GM12878 (cell line): ENCODE data around the gene ENPP6. TPM values are rescaled to one million over a fixed set of nuclear protein-coding genes. Genes with fewer than 3 reads are reported as not detected.

Experiments used
- ATAC-seq: fragments of 200-7000 bp; cut with Tn5 transposase; 3 replicates; pipeline ENCODE4 v1.9.1; 2020; ENCODE audit warnings: mild to moderate bottlenecking, moderate library complexity
- BruUV-seq: library from RNA; stranded (reverse); fragments of 400-500 nt; replicated peaks from 2 replicates; lab custom pipeline; 2021; lab: Mats Ljungman, UMichigan
- CTCF ChIA-PET: fragments of 300-600 bp; sonication (Branson Sonifier 250); formaldehyde crosslinking; extraction: SDS; loops from one replicate; lab custom pipeline; 2021; ENCODE audit warnings: inconsistent platforms; lab: Yijun Ruan, JAX
- POLR2A ChIA-PET: fragments of 350-600 bp; formaldehyde crosslinking; extraction: SDS; loops from one replicate; lab custom pipeline; 2021; ENCODE audit warnings: inconsistent platforms; lab: Charles Lee
- RAD21 ChIA-PET: fragments of 300-600 bp; sonication (Branson Sonifier 250); formaldehyde crosslinking; loops from one replicate; lab custom pipeline; 2023; ENCODE audit warnings: antibody characterized with exemption; ENCODE audit not compliant: unreplicated experiment; lab: Charles Lee
- SMC1A ChIA-PET: fragments of 300-600 bp; sonication (Branson Sonifier 250); formaldehyde crosslinking; loops from one replicate; lab custom pipeline; 2023; ENCODE audit not compliant: unreplicated experiment, uncharacterized antibody; lab: Charles Lee
- DNase-seq: peaks from one replicate; pipeline ENCODE4 v3.0.0-alpha.2; 2011; ENCODE audit warnings: low read depth, low spot score
- FAIRE-seq: peaks from 3 replicates; lab custom pipeline; 2011; peaks lifted over from hg19 to GRCh38; lab: Jason Lieb, UNC
- H2AFZ ChIP-seq: 2 replicates; pipeline ENCODE4 v1.6.0; 2011; ENCODE audit warnings: low read depth, low read length, control low read depth; ENCODE audit not compliant: control insufficient read depth
- H3K27ac ChIP-seq: 2 replicates; pipeline ENCODE4 v1.5.1; 2011; ENCODE audit warnings: control low read depth; ENCODE audit not compliant: control insufficient read depth, insufficient read depth
- H3K27me3 ChIP-seq, 2 experiments: replicated peaks in 1 of 2; 2 replicates each; pipeline versions ENCODE4 v1.6.0 to v1.6.1; 2011; ENCODE audit warnings: low read length in 1 of 2; ENCODE audit not compliant: control insufficient read depth in 2 of 2, insufficient read depth in 2 of 2
- H3K36me3 ChIP-seq, 2 experiments: 2 replicates each; pipeline ENCODE4 v1.5.1; 2011; ENCODE audit warnings: low read length in 1 of 2; ENCODE audit not compliant: control insufficient read depth in 2 of 2, insufficient read depth in 2 of 2
- H3K4me1 ChIP-seq: 2 replicates; pipeline ENCODE4 v1.6.1; 2011; ENCODE audit warnings: mild to moderate bottlenecking, low read length, moderate library complexity, mixed read lengths; ENCODE audit not compliant: control insufficient read depth, insufficient read depth
- H3K4me2 ChIP-seq: 2 replicates; pipeline ENCODE4 v1.6.0; 2011; ENCODE audit warnings: control low read depth; ENCODE audit not compliant: control insufficient read depth, insufficient read depth
- H3K4me3 ChIP-seq: fragments of 200-600 bp; sonication (generic); 2 replicates; pipeline ENCODE4 v1.5.1; 2016
- H3K79me2 ChIP-seq: 2 replicates; pipeline ENCODE4 v1.6.0; 2011; ENCODE audit warnings: low read length; ENCODE audit not compliant: control insufficient read depth, insufficient read depth
- H3K9ac ChIP-seq: 2 replicates; pipeline ENCODE4 v1.8.0; 2011; ENCODE audit warnings: low read length, control low read depth, mixed read lengths; ENCODE audit not compliant: control insufficient read depth, insufficient read depth
- H3K9me3 ChIP-seq: replicated peaks from 3 replicates; pipeline ENCODE4 v1.5.1; 2011; ENCODE audit warnings: mild to moderate bottlenecking, low read length; ENCODE audit not compliant: control insufficient read depth, insufficient read depth
- H4K20me1 ChIP-seq: 2 replicates; pipeline ENCODE4 v1.6.0; 2011; ENCODE audit not compliant: control insufficient read depth, insufficient read depth
- CHD2 ChIP-seq: IDR thresholded peaks from 2 replicates; pipeline ENCODE4 v1.6.1; 2011; ENCODE audit warnings: low read depth, low read length, improper control_type of control experiment, borderline replicate concordance
- CREM ChIP-seq: IDR thresholded peaks from 2 replicates; pipeline ENCODE4 v1.6.1; 2014; ENCODE audit warnings: antibody characterized with exemption, low read depth
- E2F8 ChIP-seq: fragments of 450-650 bp; IDR thresholded peaks from 2 replicates; pipeline ENCODE4 v1.6.1; 2018; ENCODE audit warnings: mild to moderate bottlenecking, low read depth, moderate library complexity; ENCODE audit not compliant: partially characterized antibody
- EP300 ChIP-seq, 2 experiments: fragments of 150-350 bp in 1 of 2; IDR thresholded peaks; 2 replicates each; pipeline ENCODE4 v1.6.1; 2011 to 2012; ENCODE audit warnings: low read depth in 2 of 2, low read length in 2 of 2, borderline replicate concordance in 1 of 2, improper control_type of control experiment in 1 of 2, inconsistent platforms in 1 of 2; ENCODE audit not compliant: control insufficient read depth in 1 of 2
- HCFC1 ChIP-seq: fragments of 150-350 bp; IDR thresholded peaks from 2 replicates; pipeline ENCODE4 v1.6.1; 2014; ENCODE audit warnings: low read length
- JUNB ChIP-seq: IDR thresholded peaks from 2 replicates; pipeline ENCODE4 v1.6.1; 2016; ENCODE audit warnings: antibody characterized with exemption, mild to moderate bottlenecking
- MTA3 ChIP-seq: IDR thresholded peaks from 2 replicates; pipeline ENCODE4 v1.6.1; 2012; ENCODE audit warnings: low read length, inconsistent platforms, borderline replicate concordance
- NFIC ChIP-seq: IDR thresholded peaks from 2 replicates; pipeline ENCODE4 v1.6.1; 2012; ENCODE audit warnings: low read depth, mild to moderate bottlenecking, inconsistent platforms, low read length, moderate library complexity
- NFXL1 ChIP-seq: fragments of 450-650 bp; IDR thresholded peaks from 2 replicates; pipeline ENCODE4 v1.6.1; 2017; ENCODE audit warnings: antibody characterized with exemption, mild to moderate bottlenecking, borderline replicate concordance
- NFYB ChIP-seq: IDR thresholded peaks from 2 replicates; pipeline ENCODE4 v1.6.1; 2011; ENCODE audit warnings: low read depth, mild to moderate bottlenecking, low read length, improper control_type of control experiment, moderate library complexity; ENCODE audit not compliant: insufficient read depth
- NR2F1 ChIP-seq: fragments of 450-650 bp; conservative IDR thresholded peaks from 2 replicates; pipeline ENCODE4 v1.6.1; 2017; ENCODE audit warnings: mild to moderate bottlenecking
- POLR2AphosphoS5 ChIP-seq: IDR thresholded peaks from 2 replicates; pipeline ENCODE4 v1.6.1; 2011; ENCODE audit warnings: mild to moderate bottlenecking, low read length, inconsistent platforms
- RUNX3 ChIP-seq: IDR thresholded peaks from 2 replicates; pipeline ENCODE4 v1.6.1; 2012; ENCODE audit warnings: low read length, inconsistent platforms
- SIX5 ChIP-seq: IDR thresholded peaks from 2 replicates; pipeline ENCODE4 v1.6.1; 2011; ENCODE audit warnings: mild to moderate bottlenecking, low read depth, low read length, moderate library complexity; ENCODE audit not compliant: severe bottlenecking
- SKIL ChIP-seq: fragments of 450-650 bp; IDR thresholded peaks from 2 replicates; pipeline ENCODE4 v1.6.1; 2017; ENCODE audit warnings: mild to moderate bottlenecking, low read depth, inconsistent platforms; ENCODE audit not compliant: poor library complexity, severe bottlenecking
- SPI1 ChIP-seq: IDR thresholded peaks from 2 replicates; pipeline ENCODE4 v1.6.1; 2011; ENCODE audit warnings: low read depth, mild to moderate bottlenecking, low read length, moderate library complexity, borderline replicate concordance; ENCODE audit not compliant: insufficient read depth
- SREBF2 ChIP-seq: IDR thresholded peaks from 2 replicates; pipeline ENCODE4 v1.6.1; 2012; ENCODE audit warnings: mild to moderate bottlenecking, low read length
- SUPT20H ChIP-seq: IDR thresholded peaks from 2 replicates; pipeline ENCODE4 v1.6.1; 2011; ENCODE audit warnings: low read depth, mild to moderate bottlenecking, low read length, moderate library complexity, borderline replicate concordance; ENCODE audit not compliant: control insufficient read depth
- TAF1 ChIP-seq: IDR thresholded peaks from 2 replicates; pipeline ENCODE4 v1.6.1; 2011; ENCODE audit warnings: mild to moderate bottlenecking, low read depth, low read length, borderline replicate concordance
- WGBS: methylation state at CpG from one replicate; pipeline ENCODE4 v1.1.6; 2016; ENCODE audit warnings: low lambda C conversion rate; ENCODE audit not compliant: insufficient replicate concordance, insufficient coverage; ENCODE audit errors: missing lambda C conversion rate; 5-methylcytosine and 5-hydroxymethylcytosine counted together
- in situ Hi-C: fragments of 300-500 bp; cut with MboI; formaldehyde crosslinking; loops from 9 replicates; pipeline ENCODE4 v1.14.3; 2018; ENCODE audit warnings: mixed read lengths
- intact Hi-C: fragments of 100-400 bp; cut with micrococcal nuclease; formaldehyde crosslinking; loops from one replicate; pipeline ENCODE4 v1.14.2; 2022; ENCODE audit not compliant: unreplicated experiment
- polyA plus RNA-seq, 11 experiments: library from polyadenylated mRNA; depleted of rRNA in 4 of 11; unstranded in 6 of 11; stranded (reverse) in 5 of 11; fragments of >200 nt; fragmentation: Nextera tagmentation in 4 of 11; fragmentation: Illumina TruSeq in 1 of 11; extraction: Ambion mirVana in 4 of 11; extraction: Trizol in 1 of 11; gene quantifications; 1 replicate in 1 of 11; 2 replicates in 10 of 11; pipeline versions ENCODE4 v1.2.1 to v1.2.3, GENCODE V29; 2011 to 2016; ENCODE audit warnings: inconsistent platforms in 2 of 11, missing spikeins in 2 of 11, low read depth in 1 of 11
- total RNA-seq, 4 experiments: library from RNA; depleted of rRNA in 3 of 4; stranded (reverse); fragments of >200 nt in 3 of 4; fragmentation: Illumina TruSeq in 1 of 4; extraction: Trizol in 1 of 4; gene quantifications; 2 replicates each; pipeline versions ENCODE4 v1.2.1 to v1.2.3, GENCODE V29; 2013 to 2021

The ENPP6 gene
- total and polyA plus RNA-seq, 10 of the 15 experiments (the other 5 are each of a cell fraction or from before 2014, with no cell fraction given), result 0.04 to 1.0 (median 0.44) TPM; not detected in 1

- no peak overlapping the region for H3K9ac ChIP-seq
- H3K9me3 ChIP-seq, result no peaks in the 10 kb centered on the region
- no peaks in the 10 kb centered on the region for H3K4me1 ChIP-seq
- no peak overlapping the region for H2AFZ ChIP-seq
- DNase-seq, result no peak
- no peak overlapping the region for H3K4me3 ChIP-seq
- intact Hi-C loops, result no loop called here
- no peak for FAIRE-seq
- 39% methylated on average over 10 of the region's 10 CpGs for WGBS
- ChIA-PET SMC1A (no interaction called here), POLR2A (no interaction called here), CTCF (no interaction called here), RAD21 (no interaction called here)
- H3K36me3 ChIP-seq, result no peaks in the 10 kb centered on the region
- in situ Hi-C loops, result no loop called here
- ATAC-seq, result no peak
- no peak overlapping the region for H3K4me2 ChIP-seq
- H3K27me3 ChIP-seq, result no peaks in the 10 kb centered on the region; a peak in 1 of 4 replicates
- no TSS peak for BruUV-seq
- H4K20me1 ChIP-seq, result no peaks in the 10 kb centered on the region
- no peaks in the 10 kb centered on the region for H3K79me2 ChIP-seq
- no peak overlapping the region for H3K27ac ChIP-seq
- TF ChIP-seq CREM (no peak), SUPT20H (no peak), JUNB (no peak), SIX5 (no peak), SREBF2 (no peak), NFXL1 (no peak), MTA3 (no peak), HCFC1 (no peak), RUNX3 (no peak), POLR2AphosphoS5 (no peak), CHD2 (no peak), SPI1 (no peak), NR2F1 (no peak), E2F8 (no peak), NFYB (no peak), EP300 (IDR thresholded peaks at IDR 0.05; ENCODE audit: borderline replicate concordance in 1 of 2, control insufficient read depth in 1 of 2, low read depth in 2 of 2, low read length in 2 of 2) (no peak), TAF1 (no peak), NFIC (no peak), SKIL (no peak)
Measured at GRCh38 chr4:184146951-184147350, 70.7 kb downstream of the ENPP6 start.
